HG03575 (cell line): Measurements from ENCODE around the gene HEXIM1.

Experiments used
- ATAC-seq: cut with Tn5 transposase; IDR thresholded peaks from one replicate; pipeline ENCODE4 v1.9.1; 2021; ENCODE audit not compliant: unreplicated experiment, insufficient number of reproducible peaks, low FRiP score; ENCODE audit errors: extremely low read depth

Gene HEXIM1

DNA sequence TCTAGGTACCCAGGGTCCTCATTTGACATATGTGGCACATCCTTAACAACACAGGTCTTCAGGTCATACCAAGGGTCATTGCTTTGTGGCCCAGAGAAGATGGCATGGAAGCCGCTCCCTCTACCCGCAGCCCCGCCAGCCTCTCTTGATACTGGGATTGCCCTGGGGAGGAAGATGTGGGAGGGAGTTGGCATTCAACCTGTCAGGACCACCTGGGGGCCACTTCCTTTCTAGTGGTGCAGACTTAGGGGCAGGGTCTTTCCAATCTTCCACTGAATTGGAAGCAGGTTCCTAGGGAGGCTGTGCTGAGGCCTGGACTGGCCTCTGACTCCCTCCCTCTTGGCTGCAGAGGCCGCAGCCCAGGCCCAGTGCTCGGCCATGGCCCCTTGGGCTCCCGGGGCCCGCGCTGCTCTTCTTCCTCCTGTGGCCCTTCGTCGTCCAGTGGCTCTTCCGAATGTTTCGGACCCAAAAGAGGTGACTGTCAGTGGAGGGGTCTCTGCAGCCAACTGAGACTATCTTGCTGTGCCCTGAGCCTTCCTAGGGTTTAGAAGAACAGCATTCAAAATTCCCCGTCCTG, 5.1 kb upstream of the HEXIM1 start:
- ATAC-seq = no peak

DNA sequence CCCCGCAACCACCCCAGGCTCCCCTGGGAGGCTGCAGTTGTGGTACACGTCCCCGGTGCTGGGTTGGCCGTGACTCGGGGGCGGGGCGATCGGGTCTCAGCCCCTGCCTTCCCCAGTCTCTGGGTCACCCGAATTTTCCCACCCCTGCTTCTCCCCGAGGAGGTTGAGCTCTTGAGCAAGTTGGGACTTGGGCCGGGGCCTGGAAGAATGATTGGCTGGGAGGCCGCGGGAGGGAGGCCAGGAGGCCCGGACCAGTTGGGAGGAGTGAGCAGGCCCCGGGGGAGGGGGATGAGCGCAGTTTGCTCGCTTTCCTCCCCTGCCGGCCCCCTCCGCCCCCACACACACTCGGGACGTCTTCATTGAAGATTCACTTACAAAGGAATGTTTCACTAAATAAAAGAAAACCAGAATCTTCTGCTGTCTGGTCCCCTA, 4.5 kb upstream of the HEXIM1 start:
- ATAC-seq = no peak

DNA sequence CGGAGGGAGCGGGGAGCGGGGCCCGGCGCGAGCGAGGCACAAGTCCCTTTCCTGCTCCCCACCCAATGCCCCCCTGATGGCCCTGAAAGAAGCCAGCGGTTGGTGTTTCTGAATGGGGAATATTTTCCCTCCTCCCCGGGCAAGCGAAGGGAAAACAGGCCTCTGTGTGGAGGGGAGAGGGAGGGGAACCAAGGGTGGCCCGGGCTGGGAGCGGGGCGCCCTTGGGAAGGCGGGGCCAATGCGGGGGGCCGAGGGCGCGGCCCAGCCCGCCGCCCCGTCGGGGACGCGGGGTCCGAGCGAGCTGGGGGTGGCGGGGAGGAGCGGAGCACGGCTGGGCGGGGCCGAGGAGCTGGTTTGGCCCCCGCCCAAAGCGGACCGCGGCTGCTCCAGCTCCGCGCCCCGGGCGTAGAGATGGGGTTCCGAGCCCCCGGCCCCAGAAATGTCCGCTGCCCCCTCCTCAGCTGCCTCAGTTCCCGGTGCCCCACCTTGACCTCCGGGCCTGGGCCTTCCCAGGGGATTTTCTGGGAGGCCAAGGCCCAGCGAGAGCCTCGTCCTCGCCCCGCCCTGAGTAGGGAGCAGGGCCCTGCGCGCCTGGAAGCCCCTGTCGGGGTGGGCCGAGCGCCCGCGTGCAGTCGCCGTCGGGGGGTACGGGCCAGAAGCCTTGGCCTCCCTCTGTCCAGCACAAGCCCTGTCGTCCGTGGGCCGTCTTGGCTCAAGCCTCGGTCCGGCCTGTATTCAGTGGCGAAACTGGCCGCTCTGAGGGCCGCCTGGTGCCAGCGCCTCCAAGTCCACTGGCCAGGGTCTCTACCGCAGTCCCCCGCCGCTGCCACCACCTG, 3.9 kb upstream of the HEXIM1 start:
- no peak for ATAC-seq

DNA sequence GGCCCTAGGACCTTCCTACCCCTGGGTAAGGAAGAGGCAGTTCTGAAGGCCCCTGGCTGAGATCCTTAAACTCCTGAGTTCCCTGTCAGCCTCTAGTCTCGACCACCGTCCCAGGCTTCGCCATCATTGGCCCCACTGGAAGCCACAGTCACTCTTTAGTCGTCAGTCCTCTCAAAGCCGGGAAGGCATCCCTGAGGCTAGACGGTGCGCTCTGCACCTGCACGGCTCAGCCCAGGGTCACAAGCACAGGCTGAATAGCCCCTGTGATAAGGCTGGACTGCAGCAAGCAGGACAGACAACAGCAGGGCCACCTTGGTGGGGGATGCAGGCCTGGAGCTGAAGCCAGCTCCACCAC, 3.3 kb upstream of the HEXIM1 start:
- ATAC-seq = no peak

DNA sequence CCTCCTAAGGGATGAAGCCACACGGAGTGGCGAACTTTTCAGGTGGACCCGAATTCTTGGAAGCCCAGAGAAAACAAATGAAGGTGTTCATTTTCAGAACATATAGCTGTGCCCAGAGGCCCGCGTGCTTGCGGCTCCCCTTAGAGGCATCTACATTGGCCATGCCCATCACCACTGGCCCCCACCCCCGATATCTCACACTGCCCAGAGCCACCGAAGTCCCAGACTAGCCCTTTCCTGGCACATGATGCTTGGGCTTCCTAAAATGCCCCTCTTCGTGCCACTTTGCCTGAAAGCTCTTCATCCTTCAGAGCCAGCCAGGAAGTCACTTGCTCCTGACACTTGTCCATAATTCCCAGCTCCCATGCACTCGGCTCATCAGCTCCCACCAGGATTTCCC, 2.1 kb upstream of the HEXIM1 start:
- ATAC-seq = no peak

DNA sequence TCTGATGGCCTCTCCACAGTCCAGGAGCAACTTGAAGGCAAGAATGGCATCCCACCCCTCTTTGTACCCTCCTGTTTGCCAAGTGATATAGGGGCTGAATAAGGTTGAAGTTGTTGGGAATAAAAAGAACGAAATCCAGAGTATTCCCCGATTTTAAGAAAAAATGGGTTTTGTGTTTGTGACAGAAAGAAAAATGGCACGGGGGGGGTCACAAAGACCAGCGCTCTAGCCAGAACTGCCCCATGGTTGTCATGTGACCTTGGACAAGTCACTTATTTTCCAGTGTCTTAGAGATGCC, 1.7 kb upstream of the HEXIM1 start:
- no peak for ATAC-seq

DNA sequence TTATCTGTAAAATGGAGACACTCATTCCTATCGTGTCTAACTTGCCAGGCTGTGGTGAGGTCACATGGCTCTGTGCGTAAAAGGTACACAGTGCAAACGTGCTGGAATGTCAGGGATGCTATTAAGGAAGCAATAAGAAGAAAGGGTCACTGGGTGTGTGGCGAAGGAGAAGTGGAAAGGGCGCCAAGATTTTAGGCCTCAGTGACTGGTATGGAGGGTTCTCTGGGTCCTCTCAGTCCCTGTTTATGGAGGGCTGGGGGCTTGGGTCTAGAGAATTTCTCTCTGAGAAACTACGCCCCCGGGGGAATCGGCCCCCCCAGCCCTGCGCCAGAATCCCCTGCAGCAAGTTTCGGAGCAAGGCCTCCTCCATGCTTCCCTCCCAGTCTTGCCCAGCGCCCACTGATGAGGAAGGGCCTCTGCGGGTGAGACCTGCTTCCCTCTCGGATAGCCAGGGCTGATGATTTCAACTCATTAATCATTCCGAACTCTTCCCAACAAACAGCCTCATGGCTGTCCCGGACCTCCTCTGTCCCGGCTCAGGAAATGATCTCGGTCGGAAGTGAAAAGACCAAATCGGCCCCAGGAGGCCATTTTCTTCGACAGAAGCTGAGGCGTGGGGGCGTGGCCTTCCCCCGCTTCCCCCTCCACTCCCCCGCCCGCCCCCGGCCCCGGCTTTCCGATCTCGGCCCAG, 1.2 kb upstream of the HEXIM1 start:
- ATAC-seq = no peak

DNA sequence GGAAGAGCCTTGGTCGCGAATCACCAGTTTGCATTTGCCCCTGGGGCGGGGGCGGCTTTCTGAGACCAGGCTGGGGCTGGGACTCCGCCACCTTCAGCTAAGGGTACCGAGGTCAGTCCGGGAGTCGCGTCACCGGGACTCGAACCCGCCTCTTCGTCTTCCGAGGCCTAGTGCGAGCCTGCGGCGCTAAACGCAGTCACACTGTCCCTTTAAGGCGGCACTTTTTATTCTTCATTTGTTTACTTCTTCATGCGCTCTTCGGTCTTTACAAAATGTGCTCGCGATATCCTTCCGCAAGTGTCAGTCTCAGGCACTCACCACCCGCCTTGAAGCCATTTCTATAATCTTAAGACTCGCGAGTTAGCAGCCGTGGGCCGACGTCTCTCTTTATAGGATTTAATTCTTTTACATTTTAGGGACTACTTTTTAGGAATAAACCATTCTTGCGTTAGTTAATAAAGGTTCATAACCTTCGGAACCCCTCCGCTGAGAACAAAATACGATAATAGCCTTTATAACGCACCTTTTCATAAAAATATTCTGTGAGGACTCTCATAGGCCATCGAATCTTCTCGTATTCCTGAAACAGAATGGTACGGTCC, 593 bp upstream of the HEXIM1 start:
- peak; percentile 5 for ATAC-seq

DNA sequence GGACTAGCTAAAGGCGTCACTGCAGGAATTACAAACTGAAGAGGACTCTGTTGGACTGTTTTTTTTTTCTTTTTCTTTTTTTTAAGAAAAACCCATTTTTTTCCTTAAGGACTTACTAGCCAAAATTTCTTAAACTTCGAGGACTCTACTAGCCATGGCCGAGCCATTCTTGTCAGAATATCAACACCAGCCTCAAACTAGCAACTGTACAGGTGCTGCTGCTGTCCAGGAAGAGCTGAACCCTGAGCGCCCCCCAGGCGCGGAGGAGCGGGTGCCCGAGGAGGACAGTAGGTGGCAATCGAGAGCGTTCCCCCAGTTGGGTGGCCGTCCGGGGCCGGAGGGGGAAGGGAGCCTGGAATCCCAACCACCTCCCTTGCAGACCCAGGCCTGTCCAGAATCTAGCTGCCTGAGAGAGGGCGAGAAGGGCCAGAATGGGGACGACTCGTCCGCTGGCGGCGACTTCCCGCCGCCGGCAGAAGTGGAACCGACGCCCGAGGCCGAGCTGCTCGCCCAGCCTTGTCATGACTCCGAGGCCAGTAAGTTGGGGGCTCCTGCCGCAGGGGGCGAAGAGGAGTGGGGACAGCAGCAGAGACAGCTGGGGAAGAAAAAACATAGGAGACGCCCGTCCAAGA, 878 bp downstream of the HEXIM1 start:
- no peak for ATAC-seq

DNA sequence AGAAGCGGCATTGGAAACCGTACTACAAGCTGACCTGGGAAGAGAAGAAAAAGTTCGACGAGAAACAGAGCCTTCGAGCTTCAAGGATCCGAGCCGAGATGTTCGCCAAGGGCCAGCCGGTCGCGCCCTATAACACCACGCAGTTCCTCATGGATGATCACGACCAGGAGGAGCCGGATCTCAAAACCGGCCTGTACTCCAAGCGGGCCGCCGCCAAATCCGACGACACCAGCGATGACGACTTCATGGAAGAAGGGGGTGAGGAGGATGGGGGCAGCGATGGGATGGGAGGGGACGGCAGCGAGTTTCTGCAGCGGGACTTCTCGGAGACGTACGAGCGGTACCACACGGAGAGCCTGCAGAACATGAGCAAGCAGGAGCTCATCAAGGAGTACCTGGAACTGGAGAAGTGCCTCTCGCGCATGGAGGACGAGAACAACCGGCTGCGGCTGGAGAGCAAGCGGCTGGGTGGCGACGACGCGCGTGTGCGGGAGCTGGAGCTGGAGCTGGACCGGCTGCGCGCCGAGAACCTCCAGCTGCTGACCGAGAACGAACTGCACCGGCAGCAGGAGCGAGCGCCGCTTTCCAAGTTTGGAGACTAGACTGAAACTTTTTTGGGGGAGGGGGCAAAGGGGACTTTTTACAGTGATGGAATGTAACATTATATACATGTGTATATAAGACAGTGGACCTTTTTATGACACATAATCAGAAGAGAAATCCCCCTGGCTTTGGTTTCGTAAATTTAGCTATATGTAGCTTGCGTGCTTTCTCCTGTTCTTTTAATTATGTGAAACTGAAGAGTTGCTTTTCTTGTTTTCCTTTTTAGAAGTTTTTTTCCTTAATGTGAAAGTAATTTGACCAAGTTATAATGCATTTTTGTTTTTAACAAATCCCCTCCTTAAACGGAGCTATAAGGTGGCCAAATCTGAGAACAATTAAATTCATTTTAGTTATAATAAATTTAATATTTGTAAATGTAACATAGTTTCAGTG, 1.7 kb downstream of the HEXIM1 start:
- no peak for ATAC-seq

DNA sequence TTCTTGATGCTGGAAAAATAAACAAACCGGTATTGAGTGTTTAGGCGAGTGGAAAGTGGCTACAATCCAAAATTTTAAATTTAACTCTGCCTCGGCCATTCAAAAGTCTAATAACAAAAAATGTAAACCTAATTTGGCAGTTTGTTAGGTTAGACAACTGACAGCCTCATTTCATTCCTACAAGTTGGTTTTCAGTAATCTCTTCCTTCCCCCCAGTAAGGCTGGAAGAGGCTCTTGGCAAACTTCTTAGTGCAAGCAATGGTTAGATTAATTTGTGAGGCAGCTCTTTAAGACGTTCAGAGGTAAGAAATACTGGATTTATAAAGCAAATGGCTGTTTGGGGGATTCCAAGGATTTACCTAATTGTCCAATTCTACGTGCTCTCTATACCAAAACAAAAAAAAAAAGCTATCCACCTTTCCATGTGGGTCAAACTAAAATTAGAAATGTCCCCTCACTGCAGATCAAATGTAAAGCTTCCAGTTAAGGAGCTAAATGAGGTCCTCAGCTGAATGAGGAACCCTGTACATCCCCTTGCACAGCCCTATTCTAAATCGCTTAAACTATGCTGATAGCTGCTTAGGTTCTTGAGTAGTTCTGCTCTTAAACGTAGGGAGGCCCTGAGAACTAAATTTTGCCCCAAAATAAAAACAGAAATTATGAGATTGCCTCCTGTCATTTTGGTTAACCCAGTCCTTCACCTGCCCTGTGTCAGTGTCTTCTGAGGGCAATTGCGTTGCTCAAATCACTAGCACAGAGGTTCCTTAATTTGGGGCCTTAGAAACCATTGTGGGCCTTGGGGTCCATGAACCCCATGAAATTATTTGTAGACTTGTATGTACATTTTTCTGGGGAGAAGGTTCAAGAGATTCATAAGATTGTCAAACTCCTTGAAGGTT, 2.9 kb downstream of the HEXIM1 start:
- no peak for ATAC-seq

DNA sequence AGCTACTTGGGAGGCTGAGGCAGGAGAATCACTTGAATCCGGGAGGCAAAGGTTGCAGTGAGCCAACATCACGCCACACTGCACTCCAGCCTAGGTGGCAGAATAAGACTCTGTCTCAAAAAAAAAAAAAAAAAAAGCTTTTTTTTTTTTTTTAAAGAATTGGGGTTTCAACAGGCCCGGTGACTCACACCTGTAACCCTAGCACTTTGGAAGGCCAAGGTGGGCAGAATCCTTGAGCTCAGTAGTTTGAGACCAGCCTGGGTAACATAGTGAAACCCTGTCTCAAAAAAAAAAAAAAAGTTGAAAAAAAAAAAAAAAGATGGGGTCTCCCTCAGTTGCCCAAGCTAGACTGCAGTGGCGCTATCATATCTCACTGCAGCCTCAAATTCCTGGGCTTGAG, 6.8 kb downstream of the HEXIM1 start:
- no peak for ATAC-seq

DNA sequence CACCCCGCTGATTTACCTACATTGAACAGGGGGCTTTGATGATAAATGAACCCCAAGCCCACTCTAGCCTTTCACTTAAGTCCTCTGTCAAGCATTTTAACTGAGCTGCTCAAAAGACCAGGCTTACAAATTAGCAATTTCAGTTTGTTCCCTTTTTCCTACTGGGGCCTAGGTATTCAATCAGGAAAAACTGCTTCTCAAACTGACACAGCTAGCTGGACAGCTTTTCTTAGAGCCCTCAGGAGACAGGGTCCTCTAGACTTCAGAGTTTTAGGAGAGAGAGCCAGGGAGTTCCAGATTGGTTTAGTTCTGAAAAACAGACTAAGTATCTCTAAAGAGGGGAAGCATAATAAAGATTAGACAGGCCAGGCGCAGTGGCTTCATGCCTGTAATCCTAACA, 7.2 kb downstream of the HEXIM1 start:
- no peak for ATAC-seq

DNA sequence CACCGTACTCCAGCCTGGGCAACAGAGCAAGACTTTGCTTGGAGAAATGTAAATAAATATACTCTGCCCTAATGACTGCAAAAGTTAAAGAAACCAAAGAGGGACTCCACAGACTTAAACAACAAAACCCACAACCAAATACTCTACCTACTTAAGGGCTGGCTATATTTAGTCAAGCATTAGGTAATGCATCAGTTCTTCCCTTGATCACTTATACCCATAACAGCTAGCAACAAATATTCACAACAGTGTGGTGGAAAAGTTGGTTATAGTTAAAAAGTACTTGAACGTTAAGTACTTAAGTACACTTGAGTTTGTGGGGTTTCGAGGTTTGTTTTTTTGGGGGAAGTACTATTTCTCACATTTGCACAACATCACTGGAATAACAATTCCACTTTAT, 8.0 kb downstream of the HEXIM1 start:
- no peak for ATAC-seq

DNA sequence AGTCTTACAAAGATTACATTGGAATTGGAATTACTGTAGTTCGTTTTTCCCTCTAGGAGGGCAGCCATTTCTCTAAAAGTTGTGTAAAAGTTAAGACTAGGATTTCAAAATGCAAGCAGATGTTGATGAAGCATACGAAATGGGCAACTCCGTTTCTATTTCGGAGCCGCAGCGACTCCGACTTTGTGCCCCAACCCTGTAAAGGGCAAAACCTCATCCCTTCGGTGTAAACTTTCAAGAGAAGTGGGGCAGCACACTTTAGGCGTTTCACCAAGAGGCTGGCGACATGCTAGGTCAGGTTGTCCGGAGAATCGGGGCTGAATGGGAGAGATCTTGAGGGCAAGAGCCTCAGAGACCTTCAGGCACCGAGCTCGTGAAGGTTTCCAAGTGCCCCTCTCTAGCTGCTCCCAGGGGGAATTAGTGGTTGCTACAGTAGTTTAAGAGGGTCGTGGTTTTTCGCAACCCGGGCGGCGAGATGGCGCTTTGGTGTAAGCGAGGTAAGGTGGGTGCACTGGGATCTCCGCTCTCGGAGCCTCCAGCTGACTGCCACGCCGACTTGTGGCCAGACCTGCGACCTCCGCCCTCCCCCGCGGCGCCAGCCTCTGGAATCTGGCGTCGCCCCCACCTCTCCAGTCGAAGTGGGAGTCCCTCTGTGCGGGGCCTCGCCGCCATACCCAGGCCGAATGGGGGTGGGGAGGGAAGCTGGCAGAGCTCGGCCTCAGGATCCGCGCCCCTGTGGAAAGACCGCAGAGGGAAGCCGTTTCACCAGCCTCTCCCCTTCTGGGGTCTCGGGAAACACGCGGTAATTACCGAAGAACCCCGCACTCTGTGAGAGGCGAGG, 12.4 kb downstream of the HEXIM1 start:
- ATAC-seq = no peak

DNA sequence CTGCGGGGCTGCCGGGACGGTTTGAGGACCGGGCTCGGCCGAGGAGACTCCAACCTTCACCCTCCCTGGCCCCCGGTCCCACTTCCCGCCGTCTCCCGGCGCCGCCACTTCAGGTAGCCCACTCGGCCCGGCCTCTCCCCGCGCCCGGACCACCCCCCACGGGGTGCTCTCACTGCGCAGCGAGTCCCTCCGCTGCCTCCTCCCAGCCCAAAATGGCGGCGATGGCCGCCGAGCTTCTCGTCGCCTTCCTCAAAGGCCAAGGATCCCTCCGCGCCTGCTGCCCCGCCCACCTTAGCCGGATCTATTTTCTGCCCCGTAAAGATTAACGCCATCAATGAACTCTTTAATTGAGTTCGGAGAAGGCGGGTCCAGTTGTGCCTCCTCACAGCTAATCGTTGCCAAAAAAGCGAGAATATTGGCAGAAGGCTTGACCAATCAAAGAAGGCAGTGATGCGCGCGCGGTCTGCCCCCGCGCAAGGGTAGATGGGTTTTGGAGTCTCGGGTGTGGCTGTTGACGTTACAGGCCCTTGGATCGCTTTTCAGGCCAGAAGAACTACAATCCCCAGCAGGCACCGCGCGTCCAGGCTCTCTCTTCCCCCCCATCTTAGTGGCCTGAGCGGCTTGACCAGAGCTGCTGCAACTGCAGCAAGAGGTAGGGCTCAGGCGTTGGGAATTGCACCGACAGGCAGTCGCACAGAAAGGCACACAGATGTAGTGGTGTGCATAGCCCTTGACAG, 13.2 kb downstream of the HEXIM1 start, which contains the start of gene HEXIM2:
HEXIM2 (plus strand) TSS at position 588 of the 737 bp plus-strand sequence. CDS start 919 bp downstream, outside the sequence.
- ATAC-seq = peak; percentile 81
